Stimulated activated CD4-positive, alpha-beta T cell treated with anti-CD3 and anti-CD28 coated beads, Interleukin-12 subunit alpha, Interleukin-12 subunit beta, amount 100 ng/mL, for 4 hours (primary cell): Measurements from ENCODE around the gene ATP8A2.
"Not testable (repeated sequence)": the region's sequence is repeated elsewhere in the genome, so short reads cannot be mapped to it uniquely, and the experiment has no call there.

Source experiments
- DNase-seq: peaks from one replicate; pipeline ENCODE4 v3.0.0-alpha.2; 2020

The ATP8A2 gene

DNA sequence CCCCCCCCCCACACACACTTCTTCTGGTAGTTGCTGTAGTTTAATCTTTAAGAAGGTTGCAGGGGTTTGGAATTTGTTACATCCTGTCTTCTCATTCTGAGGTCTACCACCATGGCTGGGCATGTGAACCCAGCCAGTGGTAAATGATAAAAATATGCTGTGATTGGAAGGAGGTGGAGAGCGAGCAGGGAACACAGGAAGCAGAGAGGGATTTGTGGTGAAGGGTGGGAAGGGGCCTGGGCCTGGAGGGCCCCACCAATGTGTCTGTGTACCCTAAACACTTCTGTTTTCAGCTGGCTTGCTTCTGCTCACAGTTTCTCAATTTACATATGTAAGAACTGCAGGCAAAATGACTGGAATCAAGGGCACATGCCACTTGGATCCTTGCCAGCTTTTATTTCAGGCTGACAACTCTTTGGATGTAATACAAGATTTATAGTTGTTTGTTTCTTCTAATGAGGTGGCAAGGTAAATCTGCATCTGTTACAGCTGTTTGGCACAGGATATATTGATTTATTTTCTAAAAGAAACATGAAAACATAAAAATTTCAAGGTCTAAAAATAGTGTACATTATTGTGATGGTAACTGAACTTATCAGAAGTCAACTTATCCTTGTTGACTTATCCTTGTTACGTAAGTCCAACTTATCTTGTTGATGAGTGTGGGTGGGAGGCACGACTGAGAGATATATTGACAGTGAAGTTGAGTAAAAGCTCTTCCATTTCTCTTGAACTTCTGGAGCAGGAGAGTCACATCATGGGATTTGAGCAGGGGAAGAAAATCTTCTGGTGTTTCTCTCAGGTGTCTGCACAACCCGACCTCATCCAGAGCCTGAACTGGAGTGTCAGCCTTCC lies 366.8 kb downstream of the ATP8A2 start:
- DNase-seq: no peak

DNA sequence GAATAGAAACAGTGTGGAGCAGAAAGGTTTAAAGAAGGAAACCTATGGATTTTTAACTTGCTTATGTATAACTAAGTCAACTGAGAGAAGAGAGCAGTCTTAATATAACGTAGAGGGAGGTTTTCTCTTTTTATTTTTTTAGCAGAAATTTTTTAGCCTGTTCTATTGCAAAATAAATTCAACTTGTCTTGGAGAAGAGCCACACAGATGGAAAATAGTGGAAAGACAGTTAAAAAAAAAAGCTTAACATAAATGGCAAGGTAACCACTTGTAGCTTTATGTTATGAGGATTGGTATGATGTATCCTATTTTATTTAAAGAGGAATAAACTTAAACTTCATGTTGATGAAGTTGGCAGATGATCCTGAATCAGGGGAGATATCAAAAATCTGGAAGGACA lies 367.6 kb downstream of the ATP8A2 start:
- DNase-seq: no peak

DNA sequence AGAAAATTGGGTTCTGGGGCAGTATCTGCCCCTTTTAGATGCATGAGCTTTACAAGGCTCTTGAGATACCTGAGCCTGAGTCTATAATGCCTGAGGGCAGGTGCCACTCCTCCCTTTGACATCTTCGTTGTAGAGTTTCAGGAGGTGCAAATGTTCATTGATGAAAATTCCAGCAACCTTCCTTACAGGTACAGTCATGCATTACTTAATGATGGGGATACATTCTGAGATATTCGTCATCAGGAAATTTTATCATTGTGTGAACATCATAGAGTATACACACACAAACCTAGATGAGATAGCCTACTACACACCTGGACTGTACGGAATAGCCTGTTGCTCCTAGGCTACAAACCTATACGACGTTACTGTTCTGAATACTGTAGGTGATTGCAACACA lies 370.0 kb downstream of the ATP8A2 start:
- DNase-seq: no peak

DNA sequence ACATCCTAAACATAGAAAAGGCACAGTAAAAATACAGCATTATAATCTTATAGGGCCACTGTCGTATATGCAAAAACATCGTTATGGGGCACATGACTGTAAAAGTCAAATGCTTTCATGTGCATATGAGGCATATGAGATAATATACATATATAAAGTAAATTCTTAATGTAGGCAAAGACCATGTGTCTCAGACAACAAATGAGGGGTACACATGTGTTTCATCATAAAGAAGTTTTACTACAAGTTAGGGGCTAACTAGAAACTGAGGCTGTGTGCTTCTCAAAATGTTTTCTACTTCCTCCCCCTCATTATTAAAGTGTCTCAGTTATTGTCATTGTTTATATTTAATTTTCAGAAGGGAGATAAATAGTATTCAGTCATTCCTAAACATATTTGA lies 370.4 kb downstream of the ATP8A2 start:
- DNase-seq: no peak

DNA sequence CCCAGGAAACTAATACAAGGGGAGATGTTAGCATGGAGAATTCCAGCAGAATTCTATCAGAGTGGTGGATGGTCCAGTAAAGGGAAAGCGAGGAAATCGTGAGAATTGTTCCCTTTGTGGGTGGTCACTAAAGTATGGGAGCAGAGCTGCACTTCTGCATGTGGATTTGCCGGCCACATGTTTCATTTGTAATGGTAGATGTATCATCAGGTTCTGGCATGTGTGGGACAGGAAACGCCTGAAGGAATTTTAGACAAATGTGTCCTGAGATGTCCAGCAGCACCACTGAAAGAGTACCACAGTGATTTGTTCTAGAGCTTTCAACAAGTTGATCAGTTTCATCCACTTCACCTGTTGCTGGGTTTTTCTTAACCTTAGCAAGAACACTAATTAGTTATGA lies 371.6 kb downstream of the ATP8A2 start:
- DNase-seq: no peak

DNA sequence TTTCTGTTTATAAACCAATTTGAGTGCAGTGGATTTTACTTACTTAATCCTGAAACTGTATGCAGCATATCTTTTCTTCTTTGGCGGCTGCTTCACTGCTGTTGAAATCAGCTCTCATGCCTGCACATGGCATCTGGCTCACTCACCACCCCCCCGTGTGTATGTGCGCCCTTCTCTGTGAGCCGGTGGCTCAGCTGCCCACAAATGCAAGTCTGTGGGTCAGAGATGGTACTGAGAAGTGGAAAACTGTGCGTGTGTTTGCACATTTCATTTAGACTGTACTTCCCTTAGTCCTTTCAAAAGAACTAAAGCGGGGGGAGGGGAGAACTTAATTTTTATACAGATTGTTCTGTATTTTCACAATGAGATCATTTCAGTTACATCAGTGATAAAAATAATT lies 372.4 kb downstream of the ATP8A2 start:
- DNase-seq: no peak

DNA sequence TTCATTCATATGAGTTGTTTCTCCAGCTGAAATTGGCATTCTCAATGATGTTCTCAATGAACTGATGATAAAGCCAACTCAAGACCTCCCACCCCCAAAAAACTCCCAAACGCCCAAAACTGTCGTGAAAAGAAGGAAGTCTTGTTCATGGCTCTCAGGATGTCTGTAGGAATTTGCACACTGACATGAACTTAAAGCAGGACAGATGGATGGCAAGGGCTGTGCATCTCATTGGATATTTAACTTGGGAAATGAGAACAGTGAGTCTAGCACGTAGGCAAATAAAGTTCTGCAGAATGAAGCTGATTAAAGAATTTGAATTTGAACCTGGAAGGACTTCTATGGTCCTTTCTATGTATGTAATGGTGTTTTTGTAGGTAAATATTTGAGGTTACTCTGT lies 374.4 kb downstream of the ATP8A2 start:
- no peak for DNase-seq

DNA sequence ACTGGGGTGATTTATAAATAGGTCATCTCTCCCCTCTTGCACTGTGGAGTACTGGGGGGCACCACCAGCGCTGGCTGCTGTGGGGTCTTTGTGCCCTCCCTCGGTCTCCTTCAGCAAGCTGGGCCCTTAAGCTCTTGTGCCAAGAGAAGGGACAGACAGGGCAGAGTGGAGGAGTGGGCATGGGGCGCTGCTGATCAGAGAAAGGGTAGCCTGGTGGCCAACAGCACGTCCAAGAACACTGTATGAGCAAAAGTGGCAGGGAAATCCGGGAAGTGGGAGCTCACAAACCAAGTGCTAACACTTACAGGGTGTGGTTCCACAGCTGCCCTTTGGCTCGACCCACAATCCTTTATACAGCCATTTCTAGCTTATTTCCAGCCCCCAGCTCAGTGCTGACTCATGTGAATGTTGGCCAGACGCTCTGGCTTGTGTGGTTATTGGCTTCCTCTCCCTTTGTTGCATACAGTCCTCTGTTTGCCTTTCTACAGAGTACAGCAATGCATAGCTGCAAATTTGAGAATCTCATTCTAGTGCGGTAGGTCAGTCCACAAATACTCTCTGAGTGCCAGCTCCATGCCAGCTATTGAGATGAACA lies 381.3 kb downstream of the ATP8A2 start:
- DNase-seq: no peak

DNA sequence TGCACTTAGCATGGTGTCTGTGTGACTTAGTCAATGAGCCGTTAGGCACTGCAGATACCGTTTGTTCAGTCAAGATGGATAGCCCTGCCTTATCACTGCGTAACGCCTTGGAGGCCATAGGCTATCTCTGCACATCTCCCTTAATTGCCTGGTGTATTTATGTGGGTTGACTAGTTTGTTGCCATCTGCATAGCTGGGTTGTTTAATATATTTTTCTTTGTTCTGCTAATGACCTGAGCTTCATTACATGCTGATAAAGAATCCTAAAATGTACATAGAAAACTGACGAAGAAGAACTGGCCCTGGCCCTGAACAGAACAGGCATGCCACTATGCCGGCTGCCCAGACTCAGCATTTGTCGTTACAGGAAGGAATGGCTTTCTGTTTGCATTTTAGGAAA lies 382.2 kb downstream of the ATP8A2 start:
- DNase-seq: no peak

DNA sequence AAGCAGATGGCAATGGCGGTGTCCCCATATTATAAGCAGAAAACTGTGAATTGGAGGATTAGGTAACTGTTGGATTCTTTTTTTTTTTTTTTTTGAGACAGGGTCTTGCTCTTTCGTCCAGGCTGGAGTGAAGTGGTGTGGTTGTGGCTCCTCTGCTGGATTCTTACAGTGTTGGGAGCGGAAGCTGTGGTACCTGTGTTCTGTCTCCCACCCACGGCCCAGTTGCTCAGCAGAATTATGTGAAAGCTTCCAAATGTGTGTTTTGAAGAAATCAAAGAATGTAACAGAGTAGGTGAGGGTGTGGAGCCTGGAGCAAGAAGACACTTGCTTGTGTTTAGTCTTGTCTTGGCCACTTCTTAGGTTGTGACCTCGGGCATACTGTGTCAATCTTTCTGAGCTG lies 384.5 kb downstream of the ATP8A2 start:
- no peak for DNase-seq

DNA sequence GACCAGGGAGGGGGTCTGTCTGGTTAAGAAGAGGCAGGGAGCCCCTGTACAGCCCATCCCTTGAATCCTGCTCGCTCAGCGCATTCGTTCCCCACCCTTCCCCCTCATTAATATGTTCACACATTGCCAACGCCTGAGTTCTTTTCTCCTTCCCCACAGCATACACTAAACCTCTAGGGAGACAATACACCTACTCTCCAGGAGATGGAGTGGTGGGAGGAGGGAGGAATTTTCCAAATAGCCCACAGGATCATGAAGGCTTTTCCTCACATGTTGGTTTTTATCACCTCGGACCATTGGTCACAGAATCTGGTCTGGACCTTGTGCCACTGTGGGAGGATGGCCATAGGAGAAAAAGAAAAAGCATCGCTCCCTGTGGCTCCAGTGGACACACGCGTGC lies 385.1 kb downstream of the ATP8A2 start:
- DNase-seq: no peak

DNA sequence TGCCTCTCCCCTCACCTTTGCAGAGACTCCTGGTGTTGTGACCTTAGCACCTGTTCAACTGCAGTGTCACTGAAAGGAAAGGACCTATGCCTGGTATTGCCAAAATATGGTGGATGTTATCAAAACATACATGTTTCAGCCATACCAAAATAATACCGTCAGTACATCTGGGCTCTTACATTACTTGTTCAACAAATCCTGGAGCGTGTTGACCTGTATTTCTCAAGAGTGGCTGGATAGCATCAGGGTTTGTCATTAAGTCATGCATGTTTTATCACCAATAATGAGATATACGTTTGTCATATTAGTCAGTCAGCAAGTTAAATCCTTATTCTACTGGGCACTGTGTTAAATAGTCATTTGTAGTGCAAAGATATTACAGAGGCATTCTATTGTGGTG lies 389.3 kb downstream of the ATP8A2 start:
- no peak for DNase-seq

DNA sequence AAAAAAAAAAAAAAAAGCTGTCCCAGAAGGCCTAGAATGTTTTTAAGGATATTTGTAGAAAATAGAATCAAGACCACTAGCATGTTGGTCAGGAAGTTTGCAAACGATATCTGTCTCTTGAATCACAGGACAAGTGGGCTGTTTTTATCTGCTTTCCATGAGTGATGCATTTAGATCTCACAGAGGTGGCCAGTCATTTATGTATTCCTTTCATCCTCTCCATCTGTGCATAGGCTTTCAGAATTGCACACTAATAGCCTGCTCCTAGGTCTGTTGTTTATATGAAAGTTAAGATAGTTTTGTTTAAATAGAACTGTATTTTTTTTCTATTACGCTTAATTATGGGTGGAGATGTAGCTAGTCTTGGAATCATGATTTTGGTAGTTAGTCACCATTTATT lies 390.5 kb downstream of the ATP8A2 start:
- DNase-seq: no peak

DNA sequence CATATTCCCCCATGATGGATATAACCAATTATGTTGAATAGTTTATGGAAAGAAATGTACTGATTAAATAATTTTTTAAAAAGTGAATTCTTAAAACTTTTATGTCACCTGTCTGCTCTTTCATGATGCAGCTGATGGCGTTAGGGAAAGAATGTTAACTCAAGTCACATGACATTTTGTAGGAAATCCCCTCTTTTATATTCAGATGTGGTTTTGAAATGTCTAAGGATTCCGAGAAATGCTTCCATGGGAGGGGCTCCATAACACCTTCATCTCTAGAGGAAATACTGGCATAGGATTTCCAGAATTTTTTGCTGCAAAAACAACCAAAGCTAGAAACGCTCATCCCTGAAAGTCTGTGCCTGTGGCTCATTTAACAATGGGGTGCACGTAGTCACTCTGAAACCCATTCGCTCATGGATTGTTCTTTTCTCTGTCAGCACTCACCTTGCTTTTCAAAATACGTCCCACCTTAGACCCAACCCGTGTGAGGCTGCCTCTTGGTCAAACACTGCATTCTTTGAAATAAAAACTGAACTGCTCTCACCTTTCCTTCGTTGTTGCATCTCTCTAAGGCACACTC lies 391.1 kb downstream of the ATP8A2 start:
- DNase-seq: no peak

DNA sequence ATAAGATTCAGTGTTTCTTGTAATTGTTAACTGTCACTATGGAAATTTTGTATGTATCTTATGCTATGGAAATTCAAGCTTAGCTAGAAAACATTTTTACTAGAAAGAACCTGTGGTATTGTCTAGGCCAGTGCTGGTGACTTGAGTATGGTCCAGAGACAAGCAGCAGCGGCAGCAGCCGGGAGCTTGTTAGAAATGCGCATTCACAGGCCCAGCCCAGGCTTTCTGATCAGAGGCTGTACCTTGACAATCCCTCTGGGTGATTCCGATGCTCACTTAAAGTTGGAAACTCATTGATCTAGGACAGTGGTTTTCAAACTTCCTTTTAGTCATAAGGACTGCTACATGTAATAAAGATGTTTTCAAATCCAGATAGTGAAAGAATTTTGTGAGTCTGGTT lies 392.6 kb downstream of the ATP8A2 start:
- no peak for DNase-seq

DNA sequence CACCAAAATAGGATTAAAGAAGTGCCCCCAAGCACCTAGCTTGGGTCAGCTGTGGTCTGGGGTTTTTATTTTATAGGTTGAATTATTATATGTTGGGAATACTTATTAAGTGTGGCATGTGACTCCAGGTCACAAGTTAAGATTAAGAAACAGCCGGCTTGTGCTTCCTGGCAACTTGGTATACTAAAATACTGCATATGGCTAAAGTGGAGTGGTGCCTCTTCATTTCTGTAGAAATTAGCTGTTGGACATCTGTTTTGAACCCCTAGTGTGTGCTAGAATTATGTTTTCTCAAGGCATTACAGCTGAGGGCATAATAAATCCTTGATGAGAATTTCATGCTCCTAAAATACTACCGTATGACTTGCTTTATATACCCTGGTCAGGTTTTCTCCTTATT lies 393.5 kb downstream of the ATP8A2 start:
- no peak for DNase-seq

DNA sequence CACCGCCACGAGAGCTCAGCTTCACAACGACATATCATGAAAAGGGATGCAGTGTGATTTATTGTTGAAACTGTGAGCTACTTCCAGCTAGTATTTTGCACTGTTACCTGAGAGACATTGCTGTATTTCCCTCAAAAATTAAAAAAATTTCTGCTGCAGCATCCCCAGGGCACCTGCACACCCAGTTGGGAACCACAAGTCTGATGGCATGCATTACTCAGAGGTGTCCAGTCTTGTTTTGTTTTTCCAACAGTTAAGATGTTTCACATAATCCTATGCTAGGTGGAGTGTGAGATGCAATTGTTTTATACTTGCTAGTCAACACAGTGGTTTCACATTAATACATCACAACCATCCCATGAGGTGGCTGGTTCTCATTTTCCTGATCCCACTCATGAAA lies 394.8 kb downstream of the ATP8A2 start:
- no peak for DNase-seq

DNA sequence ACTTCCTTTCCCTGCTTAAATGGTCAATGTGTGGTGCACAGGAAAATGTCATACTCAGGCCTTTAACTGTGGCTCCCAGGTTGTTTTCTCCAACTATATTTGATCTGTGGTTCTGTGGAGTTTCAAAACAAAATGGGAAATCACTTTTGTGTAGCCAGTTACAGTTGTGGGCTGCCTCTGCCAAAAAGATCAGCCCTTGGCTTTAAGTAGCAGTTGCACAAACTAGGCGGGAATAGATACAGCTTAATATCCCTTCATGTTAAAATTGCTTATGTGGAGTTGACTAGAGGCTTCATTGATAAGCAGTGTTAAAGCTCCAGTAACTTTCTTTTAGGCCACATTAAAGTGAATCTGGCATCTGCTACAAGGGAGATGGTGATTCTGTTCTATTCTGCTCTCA lies 395.2 kb downstream of the ATP8A2 start:
- no peak for DNase-seq

DNA sequence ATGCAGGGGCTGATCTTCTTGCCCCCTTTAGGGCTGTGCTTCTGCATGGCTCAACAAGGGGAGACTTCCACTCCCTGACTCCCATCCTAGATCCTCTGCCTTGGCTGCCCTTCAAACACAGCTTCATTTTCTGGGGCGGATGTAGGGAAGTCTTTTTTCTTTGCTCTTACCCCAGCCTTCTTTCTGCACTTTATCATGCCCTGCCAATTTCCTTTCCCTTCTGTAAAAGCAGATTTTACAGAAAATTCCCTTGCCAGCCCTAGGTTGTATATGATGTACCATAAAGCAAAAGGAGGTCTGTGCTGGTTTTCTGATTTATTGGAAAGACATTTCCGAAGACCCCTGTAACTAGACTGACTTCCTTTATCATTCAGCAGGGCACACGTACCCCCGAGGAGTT lies 396.6 kb downstream of the ATP8A2 start:
- no peak for DNase-seq

DNA sequence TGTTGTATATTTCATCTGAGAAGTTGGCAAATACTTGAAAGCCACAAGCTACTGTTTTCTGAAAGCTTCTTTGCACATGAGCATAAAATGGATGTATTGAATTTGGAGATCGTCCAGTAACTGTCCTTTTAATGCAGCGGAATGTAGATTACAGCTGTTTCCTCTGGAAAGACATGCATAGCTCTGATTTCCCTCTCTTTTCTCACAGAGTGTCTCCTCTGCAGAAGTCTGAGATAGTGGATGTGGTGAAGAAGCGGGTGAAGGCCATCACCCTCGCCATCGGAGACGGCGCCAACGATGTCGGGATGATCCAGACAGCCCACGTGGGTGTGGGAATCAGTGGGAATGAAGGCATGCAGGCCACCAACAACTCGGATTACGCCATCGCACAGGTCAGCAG lies 397.1 kb downstream of the ATP8A2 start:
- no peak for DNase-seq

DNA sequence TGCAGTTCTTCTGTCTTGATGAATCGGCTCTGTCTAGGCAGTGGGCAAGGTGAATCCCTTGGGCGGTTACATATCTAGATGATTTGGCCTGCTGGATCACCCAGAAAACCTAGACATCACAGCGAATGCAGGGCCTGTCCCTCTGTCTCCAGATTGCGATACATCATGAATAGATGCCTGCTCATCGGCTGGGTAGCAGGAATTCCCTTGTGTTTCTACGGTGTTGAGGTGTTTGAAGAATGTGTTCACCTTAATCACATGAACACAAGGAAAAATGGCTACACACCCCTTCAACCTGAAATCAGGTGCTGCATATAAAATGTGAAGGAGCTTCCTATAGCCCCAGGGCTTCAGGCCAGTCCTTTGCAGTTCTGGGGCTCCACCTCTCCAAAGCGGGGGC lies 398.8 kb downstream of the ATP8A2 start:
- DNase-seq: no peak

DNA sequence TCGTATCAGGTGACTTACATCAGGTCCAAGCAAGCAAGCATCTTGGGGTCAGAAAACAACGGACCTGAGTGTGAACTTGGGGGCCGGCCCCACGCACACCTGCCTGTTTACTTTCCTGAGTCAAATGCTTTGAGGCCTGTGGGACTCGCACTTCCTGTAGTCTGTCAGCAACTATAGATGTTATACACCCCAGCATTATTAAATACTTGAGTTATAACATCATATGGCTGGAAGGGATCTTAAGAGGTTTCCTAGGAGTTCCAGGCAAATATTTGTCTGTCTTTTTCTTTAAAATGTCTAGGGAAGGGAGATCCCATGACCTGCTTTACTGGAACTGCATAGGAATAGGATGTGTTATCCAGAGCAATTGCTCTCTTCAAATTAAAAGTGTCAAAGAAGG lies 399.4 kb downstream of the ATP8A2 start:
- DNase-seq: no peak

DNA sequence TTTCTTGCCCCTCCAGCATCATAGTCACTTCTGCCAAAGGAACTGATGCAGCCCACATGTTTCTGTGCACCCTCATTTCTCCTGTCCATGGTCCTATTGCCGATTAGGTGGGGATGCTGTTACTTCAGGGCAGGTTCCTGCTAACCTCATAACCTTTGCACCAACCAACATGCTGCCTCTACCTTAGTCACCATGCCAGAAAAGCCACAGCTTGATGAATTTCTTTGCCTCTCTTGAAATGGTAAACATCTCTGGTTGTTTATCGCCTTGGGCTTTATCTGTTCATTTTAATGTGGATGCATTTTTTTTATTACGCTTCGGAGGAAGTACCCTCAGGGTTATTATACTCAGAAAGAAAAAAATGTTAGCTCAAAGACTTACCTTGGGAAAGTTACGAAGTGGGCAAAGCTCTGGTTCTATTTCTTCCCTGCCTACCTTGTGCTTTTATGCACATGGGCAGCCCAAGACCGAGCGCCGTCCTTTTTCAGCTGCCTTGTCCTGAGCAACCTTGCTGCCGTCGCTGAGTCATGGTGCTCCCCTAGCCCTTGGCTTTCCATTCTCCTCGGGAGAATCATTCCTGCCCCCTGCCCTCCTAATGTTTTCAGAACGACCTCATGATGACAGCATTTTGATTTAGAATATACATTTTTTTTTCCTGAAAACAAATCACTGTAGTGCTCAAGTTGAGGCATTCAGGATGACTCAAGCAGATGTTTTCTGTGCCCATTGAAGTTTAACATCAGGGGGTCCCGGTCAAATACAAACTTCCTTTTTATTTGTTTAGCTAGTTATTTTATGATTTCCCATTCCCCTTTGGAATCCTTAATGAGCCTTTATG lies 400.1 kb downstream of the ATP8A2 start:
- no peak for DNase-seq

DNA sequence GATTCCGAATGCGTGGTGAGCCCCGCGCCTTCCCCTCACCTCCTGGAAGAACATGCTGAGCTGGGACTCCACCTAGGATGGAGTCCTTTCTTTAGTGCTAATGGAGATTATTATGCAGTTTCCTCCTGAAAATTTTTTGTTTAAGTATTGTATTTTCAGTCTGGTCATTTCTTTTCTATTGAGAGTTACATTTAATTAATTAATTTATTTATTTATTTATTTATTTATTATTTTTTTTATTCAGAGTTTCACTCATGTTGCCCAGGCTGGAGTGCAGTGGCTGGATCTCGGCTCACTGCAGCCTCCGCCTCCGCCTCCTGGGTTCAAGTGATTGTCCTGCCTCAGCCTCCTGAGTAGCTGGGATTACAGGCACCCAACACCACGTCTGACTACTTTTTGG lies 400.8 kb downstream of the ATP8A2 start:
- not testable (repeated sequence) for DNase-seq
